Stimulated activated CD4-positive, alpha-beta T cell treated with anti-CD3 and anti-CD28 coated beads, Interleukin-1b, Interleukin-23, amount 100 ng/mL, for 24 hours (primary cell): ENCODE measurements around the gene STAT1.
"Not testable (repeated sequence)": the region's sequence is repeated elsewhere in the genome, so short reads cannot be mapped to it uniquely, and the experiment has no call there.

Source experiments
- DNase-seq, 4 experiments: peaks; one replicate each; pipeline ENCODE4 v3.0.0-alpha.2; 2020; ENCODE audit warnings: low read depth in 4 of 4, low spot score in 1 of 4

The STAT1 gene

GRCh38 chr2:191009541-191010374, 4.2 kb downstream of the STAT1 start:
- DNase-seq, result no peak

GRCh38 chr2:191008286-191008685, 5.7 kb downstream of the STAT1 start:
- DNase-seq, result no peak

GRCh38 chr2:191006997-191007783, 6.8 kb downstream of the STAT1 start:
- no peak for DNase-seq

GRCh38 chr2:191006297-191006696, 7.7 kb downstream of the STAT1 start:
- DNase-seq, result no peak

- DNase-seq, result no peak
These were observed 10.3 kb downstream of the STAT1 start for GRCh38 chr2:191003405-191004309.

GRCh38 chr2:191001624-191002023, 12.3 kb downstream of the STAT1 start:
- no peak for DNase-seq

- no peak for DNase-seq
These were observed 12.9 kb downstream of the STAT1 start for GRCh38 chr2:191001032-191001431.

- DNase-seq, result no peak
These were observed 13.9 kb downstream of the STAT1 start for GRCh38 chr2:190999949-191000665.

- DNase-seq, result no peak
These were observed 14.9 kb downstream of the STAT1 start for GRCh38 chr2:190999058-190999457.

GRCh38 chr2:190997526-190998113, 16.4 kb downstream of the STAT1 start:
- DNase-seq, result no peak

- no peak for DNase-seq
These were observed 17.0 kb downstream of the STAT1 start for GRCh38 chr2:190996947-190997346.

GRCh38 chr2:190996338-190996946, 17.5 kb downstream of the STAT1 start:
- no peak for DNase-seq

GRCh38 chr2:190995315-190995714, 18.7 kb downstream of the STAT1 start:
- not testable (repeated sequence) for DNase-seq

GRCh38 chr2:190994148-190994547, 19.8 kb downstream of the STAT1 start:
- no peak for DNase-seq

GRCh38 chr2:190993292-190993643, 20.7 kb downstream of the STAT1 start:
- DNase-seq, result no peak

GRCh38 chr2:190990132-190990531, 23.8 kb downstream of the STAT1 start:
- no peak for DNase-seq

GRCh38 chr2:190988910-190989309, 25.1 kb downstream of the STAT1 start:
- no peak for DNase-seq

GRCh38 chr2:190987938-190988337, 26.0 kb downstream of the STAT1 start:
- DNase-seq, result no peak

GRCh38 chr2:190987116-190987515, 26.9 kb downstream of the STAT1 start:
- no peak for DNase-seq
